Testis (tissue), 2 donors: ENCODE data around the gene EVC.

Experiments used
- CTCF ChIP-seq, 3 experiments: fragments of 450-650 bp in 2 of 3; fragments of 200-600 bp in 1 of 3; sonication (generic) in 1 of 3; IDR thresholded peaks; one replicate each; pipeline ENCODE4 v1.5.1; 2016 to 2019; ENCODE audit warnings: antibody characterized with exemption in 3 of 3, mild to moderate bottlenecking in 2 of 3, moderate library complexity in 1 of 3
- POLR2A ChIP-seq: fragments of 450-650 bp; IDR thresholded peaks from one replicate; pipeline ENCODE4 v1.6.1; 2017; ENCODE audit warnings: antibody characterized with exemption, mild to moderate bottlenecking, moderate library complexity

- TF ChIP-seq CTCF (IDR thresholded peaks at IDR 0.05) (no peak), POLR2A (no peak)
Measured at GRCh38 chr4:5858020-5858769, 147.2 kb downstream of the EVC start.
